ENCODE results near the gene DPH6. TPM values are rescaled to one million over a fixed set of nuclear protein-coding genes. Genes with fewer than 3 reads are reported as not detected.
"Not testable (repeated sequence)": the region's sequence is repeated elsewhere in the genome, so short reads cannot be mapped to it uniquely, and the experiment has no call there.

Gene DPH6
- total RNA-seq, 1 donor from 2014 or later: 17.3 TPM

- ATAC-seq: no peak
- intact Hi-C loops (cut with micrococcal nuclease): no loop called here
- no peak for DNase-seq
Measured at GRCh38 chr15:35448294-35448693, 97.7 kb downstream of the DPH6 start.

GRCh38 chr15:35445891-35446290, 100.1 kb downstream of the DPH6 start:
- DNase-seq (no peak), ATAC-seq (no peak)
- intact Hi-C loops (cut with micrococcal nuclease): no loop called here

- DNase-seq: no peak
- intact Hi-C loops (cut with micrococcal nuclease): loop anchor here (5.0 kb wide), 1 partner anchor 157 kb away; no protein-coding TSS in a partner anchor
- ATAC-seq: peak; percentile 20
Measured at GRCh38 chr15:35444557-35445204, 101.3 kb downstream of the DPH6 start.

GRCh38 chr15:35443376-35443775, 102.6 kb downstream of the DPH6 start:
- ATAC-seq (no peak), DNase-seq (no peak)
- intact Hi-C loops (cut with micrococcal nuclease): loop anchor here (5.0 kb wide), 1 partner anchor 156 kb away; no protein-coding TSS in a partner anchor

- ATAC-seq (no peak), DNase-seq (no peak)
- intact Hi-C loops (cut with micrococcal nuclease): loop anchor here (5.0 kb wide), 1 partner anchor 155 kb away; no protein-coding TSS in a partner anchor
Measured at GRCh38 chr15:35442742-35443141, 103.2 kb downstream of the DPH6 start.

- not testable (repeated sequence) for DNase-seq, ATAC-seq
- intact Hi-C loops (cut with micrococcal nuclease): loop anchor here (5.0 kb wide), 1 partner anchor 154 kb away; no protein-coding TSS in a partner anchor
Measured at GRCh38 chr15:35441279-35441678, 104.7 kb downstream of the DPH6 start.

GRCh38 chr15:35440265-35440664, 105.7 kb downstream of the DPH6 start:
- intact Hi-C loops (cut with micrococcal nuclease): loop anchor here (5.0 kb wide), 1 partner anchor 153 kb away; no protein-coding TSS in a partner anchor
- ATAC-seq (no peak), DNase-seq (no peak)

GRCh38 chr15:35439291-35439690, 106.7 kb downstream of the DPH6 start:
- no peak for ATAC-seq
- no peak for DNase-seq
- intact Hi-C loops (cut with micrococcal nuclease): no loop called here

- intact Hi-C loops (cut with micrococcal nuclease): no loop called here
- DNase-seq (no peak), ATAC-seq (no peak)
Measured at GRCh38 chr15:35437157-35437556, 108.8 kb downstream of the DPH6 start.

GRCh38 chr15:35436422-35436821, 109.5 kb downstream of the DPH6 start:
- DNase-seq (no peak), ATAC-seq (no peak)
- intact Hi-C loops (cut with micrococcal nuclease): no loop called here

- intact Hi-C loops (cut with micrococcal nuclease): no loop called here
- no peak for ATAC-seq
- DNase-seq: no peak
Measured at GRCh38 chr15:35431281-35431680, 114.7 kb downstream of the DPH6 start.

GRCh38 chr15:35430301-35430700, 115.7 kb downstream of the DPH6 start:
- intact Hi-C loops (cut with micrococcal nuclease): no loop called here
- DNase-seq (no peak), ATAC-seq (no peak)

GRCh38 chr15:35427496-35427895, 118.5 kb downstream of the DPH6 start:
- ATAC-seq: no peak
- intact Hi-C loops (cut with micrococcal nuclease): no loop called here
- no peak for DNase-seq

- ATAC-seq (peak; percentile 20), DNase-seq (no peak)
- intact Hi-C loops (cut with micrococcal nuclease): no loop called here
Measured at GRCh38 chr15:35427091-35427490, 118.9 kb downstream of the DPH6 start.

- ATAC-seq (no peak), DNase-seq (no peak)
- intact Hi-C loops (cut with micrococcal nuclease): no loop called here
Measured at GRCh38 chr15:35410775-35411174, 135.2 kb downstream of the DPH6 start.

GRCh38 chr15:35399901-35400300, 146.1 kb downstream of the DPH6 start:
- intact Hi-C loops (cut with micrococcal nuclease): no loop called here

GRCh38 chr15:35397027-35397426, 148.9 kb downstream of the DPH6 start:
- ATAC-seq (no peak), DNase-seq (no peak)
- intact Hi-C loops (cut with micrococcal nuclease): no loop called here

More at GRCh38 chr15:35399901-35400300, 146.1 kb downstream of the DPH6 start:
- no peak for DNase-seq
- ATAC-seq: no peak

- intact Hi-C loops (cut with micrococcal nuclease): no loop called here
- no peak for ATAC-seq
- no peak for DNase-seq
Measured at GRCh38 chr15:35394416-35394815, 151.5 kb downstream of the DPH6 start.

- DNase-seq (no peak), ATAC-seq (no peak)
- intact Hi-C loops (cut with micrococcal nuclease): no loop called here
Measured at GRCh38 chr15:35393398-35393797, 152.6 kb downstream of the DPH6 start.

GRCh38 chr15:35391408-35391984, 154.5 kb downstream of the DPH6 start:
- DNase-seq; intact Hi-C loops (cut with micrococcal nuclease); ATAC-seq: not testable (repeated sequence)

- intact Hi-C loops (cut with micrococcal nuclease): no loop called here
- no peak for ATAC-seq
- DNase-seq: no peak
Measured at GRCh38 chr15:35383506-35383905, 162.5 kb downstream of the DPH6 start.
